Activated T-helper 2 cell treated with anti-CD3 and anti-CD28 coated beads, Interferon-gamma antibody, Interleukin-2, Interleukin-4, amounts not matched to agents 10 μg/mL and 5 μg/mL and 100 μg/mL, durations not matched to agents 14 hours and 24 hours and 36 hours (primary cell): ENCODE measurements around the gene ADCK2. TPM values are rescaled to one million over a fixed set of nuclear protein-coding genes. Genes with fewer than 3 reads are reported as not detected.
"Not testable (repeated sequence)": the region's sequence is repeated elsewhere in the genome, so short reads cannot be mapped to it uniquely, and the experiment has no call there.

ENCODE experiments used
- DNase-seq: peaks from one replicate; pipeline ENCODE4 v3.0.0; 2021; ENCODE audit warnings: low spot score
- H3K27ac Mint-ChIP-seq: one replicate; pipeline ENCODE4 v1.8.0; 2021; ENCODE audit warnings: mixed read lengths
- H3K27me3 Mint-ChIP-seq: one replicate; pipeline ENCODE4 v1.8.0; 2021; ENCODE audit warnings: low read depth, mixed read lengths
- H3K36me3 Mint-ChIP-seq: one replicate; pipeline ENCODE4 v1.8.0; 2021; ENCODE audit warnings: low read depth, mixed read lengths
- H3K4me1 Mint-ChIP-seq: one replicate; pipeline ENCODE4 v1.8.0; 2021; ENCODE audit warnings: low read depth, mixed read lengths
- H3K4me3 Mint-ChIP-seq: one replicate; pipeline ENCODE4 v1.8.0; 2021; ENCODE audit warnings: low read depth, mild to moderate bottlenecking, moderate library complexity, mixed read lengths
- H3K9me3 Mint-ChIP-seq: one replicate; pipeline ENCODE4 v1.8.0; 2021; ENCODE audit warnings: mixed read lengths
- intact Hi-C: fragments of 100-400 bp; cut with micrococcal nuclease; formaldehyde crosslinking; loops from one replicate; pipeline ENCODE4 v1.15.1; 2023
- total RNA-seq: library from RNA; stranded (reverse); gene quantifications from 2 replicates; pipeline ENCODE4 v1.2.3, GENCODE V29; 2022

The ADCK2 gene
- total RNA-seq, 1 donor from 2014 or later: 26.3 TPM

DNA sequence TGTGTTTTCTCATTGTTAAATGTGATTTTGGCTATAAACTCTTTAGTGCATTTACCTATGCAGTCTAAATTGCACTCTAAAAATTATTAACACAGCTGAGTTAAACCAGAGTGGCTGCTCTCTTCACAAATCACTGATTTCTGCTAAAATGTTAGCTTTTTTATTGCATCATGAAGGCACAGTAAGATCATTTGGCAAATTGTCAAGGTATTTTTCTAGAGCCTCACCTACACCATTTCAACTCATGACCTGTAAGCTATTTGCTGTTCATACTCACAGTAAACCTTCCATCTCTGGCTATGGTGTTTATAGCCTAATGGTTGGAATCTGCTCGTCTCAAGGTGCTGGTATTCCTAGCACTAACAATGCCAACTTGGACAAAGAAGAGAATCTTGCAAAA is 49.5 kb downstream of the ADCK2 start:
- intact Hi-C loops: no loop called here
- DNase-seq: no peak
- Mint-ChIP-seq H3K27me3 (no peaks in the 10 kb centered on the region), H3K4me3 (no peak overlapping the region), H3K27ac (no peak overlapping the region), H3K36me3 (peaks cover 13% of the 10 kb centered on the region), H3K4me1 (peaks cover 14% of the 10 kb centered on the region), H3K9me3 (no peaks in the 10 kb centered on the region)

DNA sequence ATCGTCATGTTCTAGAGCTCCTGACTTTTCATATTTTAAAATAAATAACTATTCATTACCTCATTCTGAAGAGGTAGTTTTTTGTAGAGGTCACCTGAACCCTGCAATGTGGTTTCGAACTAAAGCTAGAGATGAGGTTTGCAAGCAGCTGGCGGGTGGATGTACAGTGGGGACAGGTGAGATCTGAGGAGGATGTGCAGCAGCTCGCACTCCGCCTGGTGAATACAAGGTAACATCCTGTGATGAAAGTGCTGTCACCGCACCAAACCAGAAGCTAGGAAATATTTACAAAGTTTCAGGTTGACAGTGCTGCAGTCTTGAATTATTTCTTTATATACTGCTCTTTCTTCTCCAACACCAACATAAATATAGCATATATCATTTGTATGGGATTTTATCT is 50.3 kb downstream of the ADCK2 start:
- Mint-ChIP-seq H3K9me3 (no peaks in the 10 kb centered on the region), H3K36me3 (peaks cover 13% of the 10 kb centered on the region), H3K4me1 (peaks cover 14% of the 10 kb centered on the region), H3K4me3 (no peak overlapping the region), H3K27ac (no peak overlapping the region), H3K27me3 (no peaks in the 10 kb centered on the region)
- DNase-seq: no peak
- intact Hi-C loops: no loop called here

DNA sequence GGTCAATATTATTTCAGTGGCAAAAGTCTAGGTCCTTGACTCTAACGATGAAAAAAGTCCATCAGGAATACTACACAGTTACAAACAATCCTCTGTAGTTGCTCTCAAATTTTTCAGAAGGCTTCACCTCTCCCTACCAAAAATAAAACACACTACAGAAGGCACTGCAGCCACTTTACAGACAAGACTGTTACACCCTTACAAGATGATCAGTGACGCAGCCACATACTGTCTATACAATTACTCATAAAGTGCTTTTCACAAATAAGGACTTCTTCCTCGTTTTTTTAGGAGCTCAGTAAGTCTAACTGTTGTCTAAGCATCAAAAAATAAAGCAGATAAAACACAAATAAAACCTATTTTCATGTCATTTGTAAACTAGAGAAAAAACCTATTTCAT is 50.8 kb downstream of the ADCK2 start:
- H3K27ac Mint-ChIP-seq: no peak overlapping the region

DNA sequence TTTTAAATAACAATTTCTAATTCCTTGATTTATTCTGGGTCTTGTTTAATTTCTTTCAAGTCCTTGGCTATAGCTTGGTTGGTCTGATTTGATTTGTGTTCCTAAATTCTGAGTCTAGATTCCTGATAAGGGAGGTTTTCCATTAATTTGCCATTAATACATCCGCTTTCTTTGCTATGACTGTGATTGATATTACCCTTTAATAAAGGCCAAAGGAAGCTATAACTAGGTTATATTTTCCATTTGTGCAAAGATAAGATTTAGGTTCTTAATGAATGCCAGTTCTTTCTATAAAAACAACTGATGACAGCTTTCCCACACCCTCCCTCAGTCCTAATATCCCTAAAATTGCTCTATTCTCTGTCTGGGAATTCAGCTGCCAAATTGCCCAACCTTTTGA is 52.0 kb downstream of the ADCK2 start:
- no peaks in the 10 kb centered on the region for H3K9me3 Mint-ChIP-seq
- no peak overlapping the region for H3K4me3 Mint-ChIP-seq
- peaks cover 13% of the 10 kb centered on the region for H3K36me3 Mint-ChIP-seq
- intact Hi-C loops: no loop called here
- DNase-seq: no peak
- H3K27me3 Mint-ChIP-seq: no peaks in the 10 kb centered on the region
- H3K4me1 Mint-ChIP-seq: peaks cover 14% of the 10 kb centered on the region
- H3K27ac Mint-ChIP-seq: no peak overlapping the region

More for the DNA sequence above, 50.8 kb downstream of the ADCK2 start:
- Mint-ChIP-seq H3K4me1 (peaks cover 14% of the 10 kb centered on the region), H3K27me3 (no peaks in the 10 kb centered on the region), H3K36me3 (peaks cover 13% of the 10 kb centered on the region), H3K9me3 (no peaks in the 10 kb centered on the region), H3K4me3 (no peak overlapping the region)
- intact Hi-C loops: no loop called here
- DNase-seq: no peak

DNA sequence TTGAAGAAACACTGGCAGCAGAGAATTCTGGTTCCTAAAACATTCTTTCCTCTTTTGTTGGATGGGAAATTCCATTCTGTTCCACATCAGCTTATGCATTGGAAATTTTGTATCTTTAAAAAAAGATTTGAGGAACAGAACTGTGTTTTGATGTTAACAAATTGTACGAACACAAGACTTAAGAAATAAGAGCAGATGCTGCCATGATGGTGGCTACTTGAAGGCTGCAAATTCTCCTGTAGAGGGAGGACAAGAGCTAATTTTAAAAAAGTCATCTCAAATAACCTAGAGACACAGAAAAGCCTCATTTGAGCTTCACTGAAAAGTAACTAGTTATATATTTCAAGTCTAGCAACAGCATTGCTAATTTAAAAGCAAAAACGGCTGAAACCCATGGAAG is 53.5 kb downstream of the ADCK2 start:
- H3K4me3 Mint-ChIP-seq: no peak overlapping the region
- no peak overlapping the region for H3K27ac Mint-ChIP-seq
- intact Hi-C loops: no loop called here
- H3K4me1 Mint-ChIP-seq: peaks cover 14% of the 10 kb centered on the region
- H3K36me3 Mint-ChIP-seq: peaks cover 13% of the 10 kb centered on the region
- no peaks in the 10 kb centered on the region for H3K9me3 Mint-ChIP-seq
- H3K27me3 Mint-ChIP-seq: no peaks in the 10 kb centered on the region
- no peak for DNase-seq

DNA sequence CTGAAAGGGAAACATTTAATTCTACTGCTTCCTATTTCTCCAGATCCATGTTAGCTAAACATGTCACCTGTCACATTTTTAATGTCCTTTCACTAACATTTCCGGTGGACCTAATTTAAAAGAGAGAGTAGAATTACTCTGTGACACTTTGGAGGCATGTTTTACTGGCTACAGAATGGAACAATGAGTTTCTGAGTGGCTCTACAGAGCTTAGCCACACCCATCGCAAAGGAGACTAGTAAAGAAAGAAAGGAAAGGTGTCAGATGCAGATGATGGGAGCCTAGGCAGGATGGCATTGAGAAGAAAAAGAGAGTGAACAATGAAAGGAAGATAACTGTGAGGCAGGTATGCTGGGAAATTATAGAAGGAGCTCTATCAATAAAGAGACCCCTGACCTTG is 59.7 kb downstream of the ADCK2 start:
- DNase-seq: no peak
- Mint-ChIP-seq H3K27me3 (no peaks in the 10 kb centered on the region), H3K4me3 (no peak overlapping the region), H3K36me3 (peaks cover 8% of the 10 kb centered on the region), H3K9me3 (no peaks in the 10 kb centered on the region), H3K27ac (no peak overlapping the region), H3K4me1 (no peaks in the 10 kb centered on the region)
- intact Hi-C loops: no loop called here

DNA sequence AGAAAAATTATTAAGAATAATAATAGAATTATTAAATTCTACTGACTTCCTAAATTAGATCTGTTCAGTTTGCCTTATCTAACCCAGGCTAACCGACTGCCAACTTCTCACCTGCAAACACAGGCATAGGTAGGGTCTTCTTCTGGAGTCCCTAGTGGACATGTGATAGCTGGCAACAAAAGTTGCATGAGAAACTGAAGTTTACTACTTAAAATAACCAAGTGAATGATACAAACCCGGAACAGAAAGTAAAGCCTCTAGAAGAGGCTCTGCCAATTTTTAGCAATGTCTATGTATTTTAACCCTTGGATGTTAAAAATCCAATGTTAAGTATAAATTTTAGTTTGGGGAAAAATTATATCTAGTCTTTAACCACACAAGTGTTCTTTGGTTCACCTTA is 61.4 kb downstream of the ADCK2 start:
- H3K4me3 Mint-ChIP-seq: no peak overlapping the region
- H3K27ac Mint-ChIP-seq: no peak overlapping the region
- no peak for DNase-seq
- no peaks in the 10 kb centered on the region for H3K27me3 Mint-ChIP-seq
- intact Hi-C loops: no loop called here
- no peaks in the 10 kb centered on the region for H3K4me1 Mint-ChIP-seq
- no peaks in the 10 kb centered on the region for H3K9me3 Mint-ChIP-seq
- peaks cover 14% of the 10 kb centered on the region for H3K36me3 Mint-ChIP-seq

DNA sequence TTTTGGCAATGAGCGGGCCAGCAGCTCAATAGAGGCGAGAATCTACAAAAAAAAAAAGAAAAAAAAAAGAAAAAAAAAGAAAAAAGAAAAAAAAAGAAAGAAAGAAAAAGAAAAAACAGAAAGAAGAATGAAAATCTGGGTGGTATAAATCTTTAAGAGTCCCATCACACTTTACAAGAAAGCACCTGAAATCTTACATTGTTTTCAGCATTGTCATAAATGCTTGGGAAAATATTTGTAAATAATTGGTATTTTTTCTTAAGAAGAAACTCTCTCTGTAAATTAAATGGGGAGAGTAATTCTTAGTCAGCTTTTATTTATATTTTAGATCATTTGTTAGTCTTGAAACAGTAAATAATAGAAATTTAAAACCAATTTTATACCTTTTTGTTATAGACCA is 62.0 kb downstream of the ADCK2 start:
- Mint-ChIP-seq H3K27me3 (no peaks in the 10 kb centered on the region), H3K4me3 (no peak overlapping the region), H3K9me3 (no peaks in the 10 kb centered on the region), H3K36me3 (peaks cover 18% of the 10 kb centered on the region), H3K4me1 (no peaks in the 10 kb centered on the region), H3K27ac (no peak overlapping the region)
- no peak for DNase-seq
- intact Hi-C loops: no loop called here

DNA sequence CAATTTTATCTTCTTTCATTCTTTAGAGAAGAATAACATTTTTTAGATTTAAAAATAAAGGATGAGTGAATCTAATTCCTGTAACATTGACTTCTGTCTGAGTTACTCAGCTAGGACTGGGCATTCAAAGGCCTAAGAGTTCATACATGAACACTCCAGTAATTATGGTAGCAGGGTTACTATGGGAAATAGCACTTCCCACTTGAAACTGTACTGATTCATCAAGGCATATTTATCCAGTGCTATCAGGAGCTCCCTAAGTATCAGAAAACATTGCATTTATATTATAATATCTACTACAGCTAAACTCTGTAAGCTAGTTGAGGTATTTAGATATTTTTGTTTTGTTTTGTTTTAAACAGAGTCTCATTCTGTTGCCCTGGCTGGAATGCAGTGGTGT is 65.5 kb downstream of the ADCK2 start:
- Mint-ChIP-seq H3K27me3 (no peaks in the 10 kb centered on the region), H3K4me1 (no peaks in the 10 kb centered on the region), H3K9me3 (no peaks in the 10 kb centered on the region), H3K36me3 (peaks cover 29% of the 10 kb centered on the region), H3K4me3 (no peak overlapping the region), H3K27ac (no peak overlapping the region)
- no peak for DNase-seq
- intact Hi-C loops: no loop called here

DNA sequence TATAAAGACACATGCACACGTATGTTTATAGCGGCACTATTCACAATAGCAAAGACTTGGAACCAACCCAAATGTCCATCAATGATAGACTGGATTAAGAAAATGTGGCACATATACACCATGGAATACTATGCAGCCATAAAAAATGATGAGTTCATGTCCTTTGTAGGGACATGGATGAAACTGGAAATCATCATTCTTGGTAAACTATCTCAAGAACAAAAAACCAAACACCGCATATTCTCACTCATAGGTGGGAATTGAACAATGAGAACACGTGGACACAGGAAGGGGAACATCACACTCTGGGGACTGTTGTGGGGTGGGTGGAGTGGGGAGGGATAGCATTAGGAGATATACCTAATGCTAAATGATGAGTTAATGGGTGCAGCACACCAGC is 70.5 kb downstream of the ADCK2 start:
- H3K4me3 Mint-ChIP-seq, intact Hi-C loops, H3K27me3 Mint-ChIP-seq, H3K27ac Mint-ChIP-seq, H3K4me1 Mint-ChIP-seq, H3K9me3 Mint-ChIP-seq, DNase-seq: not testable (repeated sequence)
- peaks cover 32% of the 10 kb centered on the region for H3K36me3 Mint-ChIP-seq

DNA sequence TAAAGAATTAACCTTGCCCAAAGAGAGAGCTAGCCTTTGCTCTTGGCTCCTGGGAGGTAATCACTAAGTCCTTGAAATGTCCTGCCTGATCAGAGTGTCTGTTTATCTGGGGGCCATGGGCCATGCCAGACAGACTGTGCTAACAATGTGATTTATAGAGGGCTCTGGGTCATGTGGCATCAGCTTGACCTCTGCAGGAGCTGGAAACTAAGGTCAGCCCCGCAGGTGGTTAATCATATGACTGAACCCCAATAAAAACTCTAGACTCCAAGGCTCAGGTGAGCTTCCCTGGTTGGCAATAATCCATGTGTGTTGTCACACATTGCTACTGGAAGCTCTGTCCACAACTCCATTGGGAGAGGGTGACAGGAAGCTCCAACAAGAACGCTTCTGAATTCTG is 71.3 kb downstream of the ADCK2 start:
- H3K36me3 Mint-ChIP-seq: peaks cover 26% of the 10 kb centered on the region
- no peak overlapping the region for H3K4me3 Mint-ChIP-seq
- no peaks in the 10 kb centered on the region for H3K9me3 Mint-ChIP-seq
- no peaks in the 10 kb centered on the region for H3K27me3 Mint-ChIP-seq
- DNase-seq: no peak
- H3K4me1 Mint-ChIP-seq: no peaks in the 10 kb centered on the region
- intact Hi-C loops: no loop called here
- H3K27ac Mint-ChIP-seq: no peak overlapping the region

Other genes starting within 250 kb of the ADCK2 start
- 72.9 and 73.6 TPM in 2 replicates for gene MKRN1, start 193.4 kb upstream of the ADCK2 start, total RNA-seq
- gene DENND2A, start 32.1 kb upstream of the ADCK2 start, total RNA-seq: not detected in 2 replicates
- gene NDUFB2, start 23.8 kb downstream of the ADCK2 start, total RNA-seq: 172 and 178 TPM in 2 replicates